ENCODE results near the gene DPH3.

DPH3 gene

DNA sequence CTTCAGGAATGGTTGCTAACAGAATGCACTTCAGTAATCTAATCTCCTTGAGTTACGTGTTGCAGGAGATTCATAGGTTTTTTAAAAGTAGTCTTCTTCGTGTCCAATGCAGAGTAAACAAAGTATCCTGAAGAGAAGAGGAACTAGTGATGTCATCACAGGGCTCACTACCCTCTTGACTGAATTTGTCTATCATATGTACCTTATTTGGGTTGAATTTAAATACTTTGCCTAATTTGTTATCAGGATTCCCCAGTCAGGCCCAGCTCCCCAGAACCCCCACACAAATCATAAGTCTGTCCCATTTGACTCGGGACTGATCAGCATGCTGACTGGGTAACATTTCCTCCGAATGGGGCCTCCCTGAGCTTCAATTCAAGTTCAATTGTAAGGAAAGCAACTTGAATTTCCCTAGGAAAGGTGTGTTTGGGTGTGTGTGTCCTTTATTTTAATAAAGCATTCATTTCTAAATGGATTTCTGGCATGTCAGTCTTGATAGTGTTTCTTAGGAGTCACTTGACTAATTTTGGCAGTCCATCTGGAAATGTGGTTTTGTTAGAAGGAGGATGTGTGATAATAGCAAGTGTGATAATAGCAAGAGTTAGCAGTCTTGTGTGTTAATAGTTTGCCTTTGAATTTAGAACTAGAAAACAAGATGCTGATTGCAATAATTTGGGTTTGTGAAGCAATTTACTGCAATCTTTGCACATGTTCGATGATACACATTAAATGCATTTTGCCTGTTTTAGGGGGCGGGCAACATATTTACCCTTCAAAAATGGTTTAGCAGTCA lies 22.2 kb upstream of the DPH3 start:
- Histone ChIP-seq H3K4me3 (no peak overlapping the region), H3K9ac (peak overlapping the region in 1 of 11 experiments; percentile 28; a peak in 2 of 22 replicates), H3K36me3 (peaks cover 17 to 61% (median 34%) of the 10 kb centered on the region in 11 experiments; a peak in 20 of 22 replicates), H3K4me2 (peak overlapping the region; percentile 39 to 82 (median 66)), H3K9me3 (replicated peaks in 1 of 11) (peaks cover 0 to 5% (median 0%) of the 10 kb centered on the region in 11 experiments; a peak in 4 of 22 replicates), H3K4me1 (peaks cover 35 to 62% (median 53%) of the 10 kb centered on the region in 10 experiments), H4K20me1 (peaks cover 0 to 14% (median 0%) of the 10 kb centered on the region in 11 experiments; a peak in 5 of 22 replicates), H3K27ac (peak overlapping the region in 10 of 11 experiments; percentile 28 to 65 (median 54); a peak in 20 of 22 replicates), H3K27me3 (no peaks in the 10 kb centered on the region)
- peak in 2 of 11 experiments; percentile 40 to 48; a peak in 2 of 22 replicates for TF ChIP-seq Cebpa-rat (IDR thresholded peaks at IDR 0.05)

DNA sequence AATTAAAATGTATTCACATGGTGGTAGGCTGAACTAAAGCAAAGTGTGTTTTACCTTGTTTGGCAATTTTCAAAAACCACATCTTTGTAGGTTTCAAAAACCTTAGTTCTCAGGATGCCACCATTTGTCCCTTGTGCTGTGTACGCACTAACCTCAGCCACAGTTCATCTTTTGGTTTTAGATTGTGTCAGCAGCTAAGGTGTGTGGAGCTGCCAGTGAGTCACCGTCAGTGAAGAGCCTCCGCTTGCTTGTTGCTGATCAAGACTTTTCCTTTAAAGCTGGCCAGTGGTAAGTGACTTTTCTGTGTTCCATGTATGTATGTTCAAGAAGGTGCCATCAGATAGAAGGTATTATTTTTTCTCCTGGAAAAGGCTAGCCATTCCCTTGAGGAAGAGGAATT lies 21.4 kb upstream of the DPH3 start:
- Histone ChIP-seq H3K4me3 (no peak overlapping the region), H3K27ac (peak overlapping the region in 10 of 11 experiments; percentile 28 to 60 (median 50); a peak in 16 of 22 replicates), H3K36me3 (peaks cover 19 to 68% (median 40%) of the 10 kb centered on the region in 11 experiments; a peak in 20 of 22 replicates)

GRCh38 chr3:16284633-16285032 lies 19.9 kb upstream of the DPH3 start:
- Histone ChIP-seq H4K20me1 (peaks cover 0 to 9% (median 0%) of the 10 kb centered on the region in 11 experiments; a peak in 4 of 22 replicates), H3K9ac (no peak overlapping the region), H3K27ac (no peak overlapping the region), H3K36me3 (peaks cover 19 to 72% (median 40%) of the 10 kb centered on the region in 11 experiments; a peak in 20 of 22 replicates), H3K4me3 (no peak overlapping the region), H3K4me2 (no peak overlapping the region), H3K4me1 (peaks cover 21 to 40% (median 35%) of the 10 kb centered on the region in 10 experiments), H3K9me3 (replicated peaks in 1 of 11) (no peaks in the 10 kb centered on the region), H3K27me3 (no peaks in the 10 kb centered on the region)
- TF ChIP-seq Cebpa-rat (IDR thresholded peaks at IDR 0.05), result no peak

More for the DNA sequence above, 21.4 kb upstream of the DPH3 start:
- no peak overlapping the region; a peak in 1 of 22 replicates for H3K9ac ChIP-seq
- peaks cover 0 to 14% (median 0%) of the 10 kb centered on the region in 11 experiments; a peak in 5 of 22 replicates for H4K20me1 ChIP-seq
- no peak for TF ChIP-seq Cebpa-rat (IDR thresholded peaks at IDR 0.05)
- no peaks in the 10 kb centered on the region for H3K27me3 ChIP-seq
- H3K4me2 ChIP-seq, result peak overlapping the region in 9 of 11 experiments; percentile 50 to 82 (median 67); a peak in 16 of 22 replicates
- H3K9me3 ChIP-seq (replicated peaks in 1 of 11), result no peaks in the 10 kb centered on the region
- peaks cover 29 to 54% (median 46%) of the 10 kb centered on the region in 10 experiments for H3K4me1 ChIP-seq

- H3K4me1 ChIP-seq, result peaks cover 0 to 5% (median 0%) of the 10 kb centered on the region in 10 experiments; a peak in 3 of 20 replicates
- H3K9ac ChIP-seq, result no peak overlapping the region
- H3K4me3 ChIP-seq, result no peak overlapping the region
- no peak overlapping the region for H3K4me2 ChIP-seq
- H3K27ac ChIP-seq, result no peak overlapping the region
- 0 out of 22 replicates have a peak, but pooled peaks cover 0 to 8% (median 0%) of the 10 kb centered on the region in 11 experiments for H4K20me1 ChIP-seq
- H3K36me3 ChIP-seq, result peaks cover 29 to 71% (median 48%) of the 10 kb centered on the region in 11 experiments
- no peaks in the 10 kb centered on the region for H3K9me3 ChIP-seq (replicated peaks in 1 of 11)
- H3K27me3 ChIP-seq, result no peaks in the 10 kb centered on the region
- TF ChIP-seq Cebpa-rat (IDR thresholded peaks at IDR 0.05), result no peak
Observed at GRCh38 chr3:16280671-16281070, 15.9 kb upstream of the DPH3 start.

DNA sequence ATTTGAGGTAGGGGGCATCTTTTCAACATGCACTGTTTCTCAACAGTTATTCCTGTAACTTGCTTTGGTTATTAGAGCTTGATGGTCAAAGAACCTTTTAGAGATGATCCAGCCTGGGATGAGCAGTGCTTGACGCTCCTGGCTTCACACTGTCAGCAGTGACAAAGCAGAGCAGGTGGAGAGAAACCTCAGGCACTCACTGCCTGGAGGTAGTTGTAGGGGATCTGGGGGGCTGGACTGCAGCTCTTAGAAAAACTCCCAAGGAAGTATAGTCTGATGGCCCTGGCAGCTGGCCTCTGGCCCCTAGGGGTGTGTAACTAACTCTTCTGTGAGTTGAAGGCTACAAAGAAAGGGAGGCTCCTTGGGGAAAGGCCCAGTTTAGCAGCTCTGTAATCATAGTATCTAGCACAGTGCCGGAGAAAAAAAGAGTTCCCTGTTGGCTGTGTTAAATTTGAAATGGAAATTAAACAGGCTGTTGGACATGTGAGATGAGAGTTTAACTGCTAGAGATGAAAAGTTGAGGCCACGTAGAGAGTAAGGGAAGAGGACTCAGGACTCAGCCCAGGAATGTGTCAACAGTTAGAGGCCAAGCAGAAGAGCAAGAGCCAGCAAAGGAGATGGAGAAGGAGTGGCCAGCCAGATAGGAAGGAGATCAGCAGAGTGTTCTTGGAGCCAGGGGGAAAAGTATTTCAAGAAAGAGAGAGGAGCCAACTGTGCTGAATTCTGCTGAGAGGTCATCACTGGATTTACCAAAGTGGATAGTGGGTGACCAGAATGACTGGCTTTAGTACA lies 14.5 kb upstream of the DPH3 start:
- 0 out of 22 replicates have a peak overlapping the region, but pooled peaks of 1 of the 11 experiments have one; percentile 10 for H3K4me2 ChIP-seq
- peaks cover 29 to 81% (median 57%) of the 10 kb centered on the region in 11 experiments for H3K36me3 ChIP-seq
- peaks cover 0 to 5% (median 0%) of the 10 kb centered on the region in 10 experiments; a peak in 2 of 20 replicates for H3K4me1 ChIP-seq
- TF ChIP-seq Cebpa-rat (IDR thresholded peaks at IDR 0.05), result no peak
- no peak overlapping the region for H3K4me3 ChIP-seq
- no peaks in the 10 kb centered on the region for H3K27me3 ChIP-seq
- H3K9ac ChIP-seq, result no peak overlapping the region
- H4K20me1 ChIP-seq, result 0 out of 22 replicates have a peak, but pooled peaks cover 0 to 8% (median 0%) of the 10 kb centered on the region in 11 experiments
- no peak overlapping the region for H3K27ac ChIP-seq
- H3K9me3 ChIP-seq (replicated peaks in 1 of 11), result no peaks in the 10 kb centered on the region

- no peaks in the 10 kb centered on the region for H3K27me3 ChIP-seq
- no peak overlapping the region for H3K9ac ChIP-seq
- H3K9me3 ChIP-seq (replicated peaks in 1 of 11), result no peaks in the 10 kb centered on the region
- H4K20me1 ChIP-seq, result 0 out of 22 replicates have a peak, but pooled peaks cover 0 to 8% (median 0%) of the 10 kb centered on the region in 11 experiments
- H3K36me3 ChIP-seq, result peaks cover 28 to 80% (median 55%) of the 10 kb centered on the region in 11 experiments
- H3K4me2 ChIP-seq, result no peak overlapping the region
- H3K4me1 ChIP-seq, result peaks cover 0 to 5% (median 0%) of the 10 kb centered on the region in 10 experiments; a peak in 2 of 20 replicates
- no peak overlapping the region for H3K4me3 ChIP-seq
- TF ChIP-seq Cebpa-rat (IDR thresholded peaks at IDR 0.05), result no peak
- no peak overlapping the region for H3K27ac ChIP-seq
Observed at GRCh38 chr3:16277471-16277870, 12.7 kb upstream of the DPH3 start.

GRCh38 chr3:16273867-16274266 lies 9.1 kb upstream of the DPH3 start:
- Histone ChIP-seq H3K27me3 (no peaks in the 10 kb centered on the region), H3K9ac (no peak overlapping the region), H3K27ac (no peak overlapping the region), H3K4me2 (no peak overlapping the region), H4K20me1 (peaks cover 0 to 7% (median 0%) of the 10 kb centered on the region in 11 experiments; a peak in 1 of 22 replicates), H3K4me3 (no peak overlapping the region), H3K4me1 (peaks cover 0 to under 1% (median 0%) of the 10 kb centered on the region in 10 experiments; a peak in 1 of 20 replicates), H3K9me3 (replicated peaks in 1 of 11) (no peaks in the 10 kb centered on the region), H3K36me3 (peaks cover 43 to 98% (median 70%) of the 10 kb centered on the region in 11 experiments)
- no peak for TF ChIP-seq Cebpa-rat (IDR thresholded peaks at IDR 0.05)

DNA sequence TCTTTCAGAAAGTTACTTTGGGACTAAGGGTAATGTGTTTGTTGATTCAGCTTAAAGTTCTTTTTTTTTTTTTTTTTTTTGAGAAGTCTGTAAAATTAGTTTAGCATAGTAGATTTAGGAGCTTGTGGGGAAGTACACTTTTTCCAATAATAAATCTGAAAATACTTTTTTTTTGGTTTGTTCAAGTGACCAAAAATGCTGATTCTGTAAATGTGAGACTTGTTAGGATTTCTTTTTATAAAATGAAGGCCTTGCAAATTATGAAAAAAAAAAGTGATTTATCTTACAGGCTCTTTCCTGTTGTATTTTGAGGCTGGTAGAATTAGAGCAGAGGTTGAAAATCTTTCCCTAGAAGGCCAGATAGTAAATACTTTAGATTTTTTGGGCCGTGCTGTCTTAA lies 7.8 kb upstream of the DPH3 start:
- Histone ChIP-seq H3K4me1 (peaks cover 0 to 7% (median under 1%) of the 10 kb centered on the region in 10 experiments; a peak in 7 of 20 replicates), H3K27ac (no peak overlapping the region), H3K9me3 (replicated peaks in 1 of 11) (no peaks in the 10 kb centered on the region), H3K4me2 (no peak overlapping the region), H3K4me3 (no peak overlapping the region), H4K20me1 (peaks cover 0 to 12% (median 0%) of the 10 kb centered on the region in 11 experiments; a peak in 3 of 22 replicates), H3K36me3 (peaks cover 41 to 86% (median 61%) of the 10 kb centered on the region in 11 experiments), H3K27me3 (no peaks in the 10 kb centered on the region), H3K9ac (no peak overlapping the region)
- no peak for TF ChIP-seq Cebpa-rat (IDR thresholded peaks at IDR 0.05)

All from BLaER1 treated with 17β-estradiol and CSF1 and Interleukin-3, amounts not matched to agents 10 nM and 100 nM (cell line).